ENCODE measurements around the gene OGFOD3.

DNA sequence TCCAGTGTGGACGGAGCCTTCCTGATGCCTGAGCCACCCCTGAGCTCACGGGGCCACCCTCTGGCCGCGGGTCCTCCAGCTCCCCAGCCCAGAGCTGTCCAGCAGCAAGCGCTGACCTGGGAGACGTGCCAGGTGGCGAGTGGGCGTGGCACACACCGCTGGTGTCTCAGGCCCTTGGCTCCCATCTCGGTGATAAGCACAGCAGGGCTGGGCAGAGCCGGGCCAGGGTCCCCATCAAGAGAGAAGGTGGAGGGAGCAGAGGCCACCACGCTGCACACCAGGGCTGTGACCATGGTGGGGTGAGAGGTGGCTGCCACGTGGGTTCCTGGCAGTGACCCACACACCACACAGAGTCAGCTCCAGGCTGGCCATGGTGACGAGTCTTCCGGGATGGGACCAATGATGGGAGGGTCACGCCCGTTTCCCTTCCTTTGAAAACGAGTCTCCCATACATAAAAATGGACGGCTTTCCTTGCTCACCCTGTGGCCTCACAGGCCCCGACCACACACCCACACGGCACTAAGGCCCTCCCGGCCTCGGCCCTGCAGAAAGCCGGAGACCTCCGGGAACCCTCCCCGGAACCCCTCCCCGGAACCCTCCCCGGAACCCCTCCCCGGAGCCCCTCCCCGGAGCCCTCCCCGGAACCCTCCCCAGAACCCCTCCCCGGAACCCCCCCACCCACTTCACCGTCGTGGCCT, 30.0 kb downstream of the OGFOD3 start:
- TF ChIP-seq, protein P1, sequence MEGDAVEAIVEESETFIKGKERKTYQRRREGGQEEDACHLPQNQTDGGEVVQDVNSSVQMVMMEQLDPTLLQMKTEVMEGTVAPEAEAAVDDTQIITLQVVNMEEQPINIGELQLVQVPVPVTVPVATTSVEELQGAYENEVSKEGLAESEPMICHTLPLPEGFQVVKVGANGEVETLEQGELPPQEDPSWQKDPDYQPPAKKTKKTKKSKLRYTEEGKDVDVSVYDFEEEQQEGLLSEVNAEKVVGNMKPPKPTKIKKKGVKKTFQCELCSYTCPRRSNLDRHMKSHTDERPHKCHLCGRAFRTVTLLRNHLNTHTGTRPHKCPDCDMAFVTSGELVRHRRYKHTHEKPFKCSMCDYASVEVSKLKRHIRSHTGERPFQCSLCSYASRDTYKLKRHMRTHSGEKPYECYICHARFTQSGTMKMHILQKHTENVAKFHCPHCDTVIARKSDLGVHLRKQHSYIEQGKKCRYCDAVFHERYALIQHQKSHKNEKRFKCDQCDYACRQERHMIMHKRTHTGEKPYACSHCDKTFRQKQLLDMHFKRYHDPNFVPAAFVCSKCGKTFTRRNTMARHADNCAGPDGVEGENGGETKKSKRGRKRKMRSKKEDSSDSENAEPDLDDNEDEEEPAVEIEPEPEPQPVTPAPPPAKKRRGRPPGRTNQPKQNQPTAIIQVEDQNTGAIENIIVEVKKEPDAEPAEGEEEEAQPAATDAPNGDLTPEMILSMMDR (IDR thresholded peaks at IDR 0.05) = no peak
- TF ChIP-seq POLR2AphosphoS5 (IDR thresholded peaks at IDR 0.05) (no peak), POLR2A (IDR thresholded peaks at IDR 0.05) (no peak)
